Measurements from ENCODE around the gene ODAD2. TPM values are rescaled to one million over a fixed set of nuclear protein-coding genes. Genes with fewer than 3 reads are reported as not detected.

ODAD2 gene
- total RNA-seq, 1 donor from 2014 or later, result 6.6 TPM

GRCh38 chr10:27950242-27950564, 48.7 kb downstream of the ODAD2 start:
- Mint-ChIP-seq H3K4me1 (peaks cover 16% of the 10 kb centered on the region), H3K27ac (ENCODE audit: unreplicated experiment) (no peak overlapping the region), H3K4me3 (no peak overlapping the region), H3K27me3 (ENCODE audit: low read depth) (no peaks in the 10 kb centered on the region), H3K36me3 (ENCODE audit: low read depth) (no peaks in the 10 kb centered on the region), H3K9me3 (no peaks in the 10 kb centered on the region)
- no peak for DNase-seq (ENCODE audit: low read depth, low spot score)
- TF ChIP-seq, protein P1, sequence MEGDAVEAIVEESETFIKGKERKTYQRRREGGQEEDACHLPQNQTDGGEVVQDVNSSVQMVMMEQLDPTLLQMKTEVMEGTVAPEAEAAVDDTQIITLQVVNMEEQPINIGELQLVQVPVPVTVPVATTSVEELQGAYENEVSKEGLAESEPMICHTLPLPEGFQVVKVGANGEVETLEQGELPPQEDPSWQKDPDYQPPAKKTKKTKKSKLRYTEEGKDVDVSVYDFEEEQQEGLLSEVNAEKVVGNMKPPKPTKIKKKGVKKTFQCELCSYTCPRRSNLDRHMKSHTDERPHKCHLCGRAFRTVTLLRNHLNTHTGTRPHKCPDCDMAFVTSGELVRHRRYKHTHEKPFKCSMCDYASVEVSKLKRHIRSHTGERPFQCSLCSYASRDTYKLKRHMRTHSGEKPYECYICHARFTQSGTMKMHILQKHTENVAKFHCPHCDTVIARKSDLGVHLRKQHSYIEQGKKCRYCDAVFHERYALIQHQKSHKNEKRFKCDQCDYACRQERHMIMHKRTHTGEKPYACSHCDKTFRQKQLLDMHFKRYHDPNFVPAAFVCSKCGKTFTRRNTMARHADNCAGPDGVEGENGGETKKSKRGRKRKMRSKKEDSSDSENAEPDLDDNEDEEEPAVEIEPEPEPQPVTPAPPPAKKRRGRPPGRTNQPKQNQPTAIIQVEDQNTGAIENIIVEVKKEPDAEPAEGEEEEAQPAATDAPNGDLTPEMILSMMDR (conservative IDR thresholded peaks at IDR 0.05), result no peak

DNA sequence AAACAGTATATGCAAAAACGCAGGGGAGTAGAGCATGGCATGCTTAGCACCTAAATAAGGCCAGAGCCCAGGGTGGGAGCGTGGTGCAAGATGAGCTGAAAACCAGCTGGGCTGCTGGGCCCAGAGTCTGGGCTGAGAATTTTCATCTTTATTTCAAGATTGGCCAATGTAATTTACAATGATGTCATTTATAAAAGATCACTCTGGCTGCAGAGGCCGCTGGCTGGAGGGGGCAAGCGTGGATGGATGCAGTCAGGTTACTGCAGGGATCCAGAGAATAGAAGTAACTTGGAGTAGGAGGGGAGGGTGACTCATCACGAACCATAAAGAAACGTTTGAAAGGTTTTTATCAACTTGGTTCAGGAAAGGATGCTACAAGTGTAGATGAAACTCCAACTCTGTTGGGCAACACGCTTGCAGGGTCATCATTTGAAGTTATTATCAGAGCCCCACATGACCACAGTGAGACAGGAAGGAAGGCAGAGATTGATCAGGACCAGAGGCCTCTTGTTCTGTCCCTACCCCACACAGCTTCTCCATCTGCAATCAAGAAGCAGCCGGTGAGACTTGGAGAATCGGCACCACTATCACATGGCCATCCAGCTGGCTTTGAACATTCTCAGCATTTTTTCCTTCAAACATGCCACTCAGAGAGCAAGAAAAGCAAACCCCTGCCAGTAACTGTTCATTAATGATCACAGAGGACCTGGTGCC, 49.2 kb downstream of the ODAD2 start:
- TF ChIP-seq, protein P1 (conservative IDR thresholded peaks at IDR 0.05), result no peak
- H3K36me3 Mint-ChIP-seq (ENCODE audit: low read depth), result no peaks in the 10 kb centered on the region

DNA sequence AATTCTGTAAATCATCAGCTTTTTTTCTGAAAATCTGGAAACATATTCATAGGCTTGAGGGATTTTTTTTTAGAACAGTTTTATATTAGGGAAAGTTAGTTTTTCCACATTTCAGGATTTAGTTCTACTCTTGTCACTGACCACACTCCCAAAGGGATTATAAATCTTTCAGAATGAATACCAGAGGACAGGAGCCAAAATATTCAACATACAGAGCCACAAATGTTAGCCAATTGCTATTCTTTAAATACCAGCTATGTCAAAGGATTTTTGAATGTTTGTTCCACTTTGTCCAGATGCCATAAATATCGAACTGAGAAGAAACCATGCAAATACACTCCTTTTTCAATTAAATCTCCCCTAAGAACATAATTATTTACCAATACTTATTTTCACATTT, 50.7 kb downstream of the ODAD2 start:
- TF ChIP-seq, protein P1 (conservative IDR thresholded peaks at IDR 0.05), result no peak
- no peaks in the 10 kb centered on the region for H3K36me3 Mint-ChIP-seq (ENCODE audit: low read depth)
- no peak for DNase-seq (ENCODE audit: low read depth, low spot score)
- no peaks in the 10 kb centered on the region for H3K27me3 Mint-ChIP-seq (ENCODE audit: low read depth)
- H3K4me1 Mint-ChIP-seq, result peaks cover 16% of the 10 kb centered on the region
- no peak overlapping the region for H3K27ac Mint-ChIP-seq (ENCODE audit: unreplicated experiment)
- no peaks in the 10 kb centered on the region for H3K9me3 Mint-ChIP-seq
- no peak overlapping the region for H3K4me3 Mint-ChIP-seq

More for the DNA sequence above, 49.2 kb downstream of the ODAD2 start:
- no peaks in the 10 kb centered on the region for H3K27me3 Mint-ChIP-seq (ENCODE audit: low read depth)
- H3K4me3 Mint-ChIP-seq, result no peak overlapping the region
- no peak overlapping the region for H3K27ac Mint-ChIP-seq (ENCODE audit: unreplicated experiment)
- peaks cover 16% of the 10 kb centered on the region for H3K4me1 Mint-ChIP-seq
- H3K9me3 Mint-ChIP-seq, result no peaks in the 10 kb centered on the region
- DNase-seq (ENCODE audit: low read depth, low spot score), result no peak

GRCh38 chr10:27947540-27947939, 51.3 kb downstream of the ODAD2 start:
- Mint-ChIP-seq H3K4me3 (no peak overlapping the region), H3K27me3 (ENCODE audit: low read depth) (no peaks in the 10 kb centered on the region), H3K27ac (ENCODE audit: unreplicated experiment) (no peak overlapping the region), H3K4me1 (peaks cover 16% of the 10 kb centered on the region), H3K9me3 (no peaks in the 10 kb centered on the region), H3K36me3 (ENCODE audit: low read depth) (peaks cover 4% of the 10 kb centered on the region)
- DNase-seq (ENCODE audit: low read depth, low spot score), result no peak
- TF ChIP-seq, protein P1 (conservative IDR thresholded peaks at IDR 0.05), result no peak

DNA sequence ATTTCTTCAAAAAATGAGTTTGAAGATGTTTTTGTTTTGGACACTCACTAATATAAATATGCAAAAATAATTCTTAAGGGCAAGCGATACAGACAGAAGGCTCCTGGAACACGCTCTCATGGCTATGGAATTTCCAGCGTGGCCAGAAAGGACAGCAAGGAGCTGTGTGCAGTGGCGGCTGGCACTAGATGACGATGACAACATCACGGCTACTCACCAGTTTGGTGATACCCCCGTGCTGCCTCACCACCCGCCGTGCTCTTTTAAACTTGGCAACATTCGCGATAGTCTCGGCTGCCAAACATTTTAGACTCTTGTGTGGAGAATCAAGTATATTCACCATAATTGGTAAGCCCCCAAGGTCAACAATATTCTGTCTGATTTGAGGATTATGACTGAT, 54.9 kb downstream of the ODAD2 start:
- TF ChIP-seq, protein P1 (conservative IDR thresholded peaks at IDR 0.05), result no peak
- H3K4me3 Mint-ChIP-seq, result no peak overlapping the region

More for the DNA sequence above, 54.9 kb downstream of the ODAD2 start:
- H3K36me3 Mint-ChIP-seq (ENCODE audit: low read depth), result peaks cover 4% of the 10 kb centered on the region
- H3K27me3 Mint-ChIP-seq (ENCODE audit: low read depth), result no peaks in the 10 kb centered on the region
- no peak overlapping the region for H3K27ac Mint-ChIP-seq (ENCODE audit: unreplicated experiment)
- no peaks in the 10 kb centered on the region for H3K9me3 Mint-ChIP-seq
- peaks cover 11% of the 10 kb centered on the region for H3K4me1 Mint-ChIP-seq
- DNase-seq (ENCODE audit: low read depth, low spot score), result no peak
